HCT116 (cell line): ENCODE results near the gene FGF6. TPM values are rescaled to one million over a fixed set of nuclear protein-coding genes. Genes with fewer than 3 reads are reported as not detected.

Experiments
- ATAC-seq: fragments of 200-7000 bp; cut with Tn5 transposase; 2 replicates; pipeline ENCODE4 v1.9.1; 2020; ENCODE audit warnings: mild to moderate bottlenecking, moderate library complexity
- BruUV-seq: library from RNA; stranded (reverse); fragments of 400-500 nt; replicated peaks from 2 replicates; lab custom pipeline; 2021; lab: Mats Ljungman, UMichigan
- CTCF ChIA-PET: fragments of 300-600 bp; sonication (Branson Sonifier 250); formaldehyde crosslinking; loops from one replicate; lab custom pipeline; 2021; ENCODE audit warnings: antibody characterized with exemption; lab: Charles Lee
- POLR2A ChIA-PET: fragments of 300-600, 350-600 bp; sonication (Branson Sonifier 250); formaldehyde crosslinking; loops from one replicate; lab custom pipeline; 2021; ENCODE audit warnings: antibody characterized with exemption; lab: Charles Lee
- RAD21 ChIA-PET, 2 experiments: fragments of 300-600 bp; sonication (Branson Sonifier 250); formaldehyde crosslinking; loops; one replicate each; lab custom pipeline; 2023; ENCODE audit warnings: low total read pairs in 2 of 2; ENCODE audit not compliant: uncharacterized antibody in 2 of 2, unreplicated experiment in 2 of 2, low non-redundant PET in 1 of 2; lab: Charles Lee
- DNase-seq: peaks from one replicate; pipeline ENCODE4 v3.0.0-alpha.2; 2010; ENCODE audit warnings: low read depth, low spot score
- H2AFZ ChIP-seq: fragments of 200-600 bp; shearing (Covaris generic), sonication (generic); 2 replicates; pipeline ENCODE4 v1.6.1; 2017; ENCODE audit warnings: low read depth, mixed run types, mixed read lengths, antibody characterized with exemption, low read length; ENCODE audit not compliant: poor library complexity, severe bottlenecking
- H3K27ac ChIP-seq: 2 replicates; pipeline ENCODE4 v1.5.1; 2012; ENCODE audit warnings: low read depth, low read length
- H3K27me3 ChIP-seq: fragments of 200-600 bp; sonication (generic); 2 replicates; pipeline ENCODE4 v1.6.1; 2016; ENCODE audit warnings: mixed run types, low read length, mixed read lengths; ENCODE audit not compliant: insufficient read depth
- H3K36me3 ChIP-seq, 2 experiments: fragments of 200-500 bp in 1 of 2; fragments of 200-600 bp in 1 of 2; sonication (Bioruptor generic) in 1 of 2; sonication (generic) in 1 of 2; 2 replicates each; pipeline versions ENCODE4 v1.5.1 to v1.6.1; 2014 to 2016; ENCODE audit warnings: low read length in 2 of 2, inconsistent platforms in 1 of 2, mixed read lengths in 1 of 2, mixed run types in 1 of 2; ENCODE audit not compliant: insufficient read depth in 2 of 2, control insufficient read depth in 1 of 2
- H3K4me1 ChIP-seq, 2 experiments: fragments of 200-600 bp in 1 of 2; sonication (generic) in 1 of 2; 2 replicates each; pipeline versions ENCODE4 v1.5.1 to v1.6.1; 2012 to 2017; ENCODE audit warnings: low read length in 2 of 2, inconsistent platforms in 1 of 2, mild to moderate bottlenecking in 1 of 2, mixed read lengths in 1 of 2, mixed run types in 1 of 2, moderate library complexity in 1 of 2; ENCODE audit not compliant: insufficient read depth in 2 of 2, control insufficient read depth in 1 of 2
- H3K4me2 ChIP-seq: fragments of 200-600 bp; sonication (generic); 2 replicates; pipeline ENCODE4 v1.6.1; 2017; ENCODE audit warnings: mixed run types, low read length, mixed read lengths
- H3K4me3 ChIP-seq, 2 experiments: fragments of 200-600 bp in 1 of 2; sonication (generic) in 1 of 2; replicated peaks in 1 of 2; 2 replicates each; pipeline ENCODE4 v1.5.1; 2011 to 2016; ENCODE audit warnings: low read length in 2 of 2, control low read depth in 1 of 2, low read depth in 1 of 2, mild to moderate bottlenecking in 1 of 2, mixed read lengths in 1 of 2, mixed run types in 1 of 2
- H3K79me2 ChIP-seq: fragments of 200-600 bp; sonication (generic); 2 replicates; pipeline ENCODE4 v1.6.1; 2017; ENCODE audit warnings: mild to moderate bottlenecking, mixed run types, low read length, moderate library complexity, mixed read lengths; ENCODE audit not compliant: insufficient read depth
- H3K9ac ChIP-seq: fragments of 200-600 bp; sonication (generic); 2 replicates; pipeline ENCODE4 v1.6.1; 2016; ENCODE audit warnings: low read length, mixed read lengths
- H3K9me2 ChIP-seq: fragments of 200-600 bp; sonication (generic), shearing (Covaris generic); 2 replicates; pipeline ENCODE4 v1.6.1; 2017; ENCODE audit warnings: mixed run types, mild to moderate bottlenecking, moderate library complexity; ENCODE audit not compliant: insufficient read depth
- H3K9me3 ChIP-seq, 2 experiments: fragments of 200-500 bp in 1 of 2; fragments of 200-600 bp in 1 of 2; sonication (Bioruptor generic) in 1 of 2; sonication (generic) in 1 of 2; 2 replicates each; pipeline ENCODE4 v1.6.1; 2014 to 2017; ENCODE audit warnings: low read length in 2 of 2, mixed read lengths in 2 of 2, inconsistent platforms in 1 of 2, low read depth in 1 of 2, mild to moderate bottlenecking in 1 of 2, mixed run types in 1 of 2, moderate library complexity in 1 of 2; ENCODE audit not compliant: control insufficient read depth in 1 of 2, insufficient read depth in 1 of 2
- H4K20me1 ChIP-seq: fragments of 200-600 bp; sonication (generic), shearing (Covaris generic); 2 replicates; pipeline ENCODE4 v1.6.1; 2017; ENCODE audit warnings: mixed run types, mild to moderate bottlenecking, moderate library complexity; ENCODE audit not compliant: insufficient read depth
- CEBPB ChIP-seq: IDR thresholded peaks from 2 replicates; pipeline ENCODE4 v1.6.1; 2012; ENCODE audit warnings: low read depth
- EZH2 ChIP-seq: fragments of 200-600 bp; sonication (generic); IDR thresholded peaks from 2 replicates; pipeline ENCODE4 v1.6.1; 2017; ENCODE audit warnings: antibody characterized with exemption, mixed run types
- EZH2phosphoT487 ChIP-seq: fragments of 200-600 bp; IDR thresholded peaks from 2 replicates; pipeline ENCODE4 v1.6.1; 2018; ENCODE audit warnings: antibody characterized with exemption, borderline replicate concordance
- FOSL1 ChIP-seq: IDR thresholded peaks from 2 replicates; pipeline ENCODE4 v1.6.1; 2012; ENCODE audit warnings: low read depth
- JUND ChIP-seq: IDR thresholded peaks from 2 replicates; pipeline ENCODE4 v1.6.1; 2012
- SIN3A ChIP-seq: IDR thresholded peaks from 2 replicates; pipeline ENCODE4 v1.6.1; 2012; ENCODE audit warnings: low read depth
- SP1 ChIP-seq: IDR thresholded peaks from 2 replicates; pipeline ENCODE4 v1.6.1; 2012; ENCODE audit warnings: low read depth
- TCF7L2 ChIP-seq: IDR thresholded peaks from 2 replicates; pipeline ENCODE4 v1.7.0; 2011; ENCODE audit warnings: borderline replicate concordance, inconsistent platforms; ENCODE audit not compliant: insufficient read depth, insufficient read length; ENCODE audit errors: extremely low read depth
- YY1 ChIP-seq: IDR thresholded peaks from 2 replicates; pipeline ENCODE4 v1.6.1; 2011; ENCODE audit warnings: low read length, low read depth, moderate library complexity, mild to moderate bottlenecking; ENCODE audit not compliant: insufficient replicate concordance; ENCODE audit errors: extremely low read depth
- ZFX ChIP-seq: fragments of 450-650 bp; IDR thresholded peaks from 2 replicates; pipeline ENCODE4 v1.6.1; 2017
- intact Hi-C: fragments of 100-400 bp; cut with micrococcal nuclease; formaldehyde crosslinking; loops from 2 replicates; pipeline ENCODE4 v1.10.0; 2022
- total RNA-seq: library from RNA; stranded (reverse); gene quantifications from one replicate; pipeline ENCODE4 v1.2.1, GENCODE V29; 2021; ENCODE audit not compliant: unreplicated experiment
- TF ChIP-seq, protein P1 (sequence below): IDR thresholded peaks from 2 replicates; pipeline ENCODE4 v1.6.1; 2012
- TF ChIP-seq, protein P2 (sequence below): IDR thresholded peaks from 2 replicates; pipeline ENCODE4 v1.6.1; 2012

FGF6 gene
- total RNA-seq, 1 experiment from 2014 or later = not detected

DNA sequence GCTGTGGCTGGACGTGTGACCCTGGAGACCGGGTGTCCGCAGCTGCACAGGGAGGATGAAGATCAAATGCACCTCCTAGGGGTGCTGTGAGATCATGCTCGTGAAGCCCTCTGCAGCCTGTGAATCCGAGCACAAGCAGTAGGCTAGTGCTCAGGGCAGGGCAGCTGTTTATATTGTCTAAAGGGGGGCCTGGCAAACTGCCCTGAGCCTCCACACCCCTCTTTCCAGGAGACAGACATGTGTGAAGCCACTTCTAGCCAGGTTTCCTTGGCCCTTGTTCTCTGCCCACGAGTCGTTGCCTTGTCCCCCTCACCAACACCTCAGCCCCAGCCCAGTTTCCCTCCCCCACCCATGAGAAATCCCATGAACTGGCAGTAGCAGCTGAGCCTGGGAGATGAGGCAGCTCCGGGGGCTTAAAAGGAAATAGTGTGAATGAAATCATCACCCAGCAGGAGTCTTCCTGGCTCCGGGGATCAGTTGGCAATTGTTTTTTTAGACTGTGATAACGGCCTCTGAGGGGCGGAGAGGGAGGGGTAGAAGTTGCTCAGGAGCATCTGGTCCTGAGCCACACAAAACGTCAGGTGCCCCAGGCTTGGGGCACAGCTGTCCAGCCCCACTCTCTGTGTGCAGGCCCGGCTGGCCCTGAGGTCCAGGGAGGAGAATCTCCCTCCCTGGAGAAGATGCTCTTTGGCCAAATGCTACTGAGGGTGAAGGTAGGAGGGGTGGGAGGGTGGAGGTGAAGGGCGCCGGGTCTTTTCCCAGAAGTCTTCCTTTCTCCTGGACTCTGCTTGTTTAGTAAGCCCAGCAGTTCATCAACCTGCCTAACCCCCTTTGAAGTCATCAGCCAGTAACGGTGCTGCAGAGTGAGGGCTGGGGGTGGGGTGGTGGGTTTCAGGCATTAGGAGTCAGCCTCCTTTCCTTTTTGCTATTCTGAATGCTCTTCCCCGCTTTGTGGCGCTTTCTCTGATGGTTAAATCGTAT is 4.0 kb downstream of the FGF6 start:
- H3K36me3 ChIP-seq = no peaks in the 10 kb centered on the region
- no peak overlapping the region for H3K27ac ChIP-seq
- peaks cover 25% of the 10 kb centered on the region for H3K27me3 ChIP-seq
- POLR2A ChIA-PET = no interaction called here
- TF ChIP-seq SP1 (no peak), YY1 (no peak), EZH2 (no peak), TCF7L2 (no peak), JUND (no peak), CEBPB (no peak), ZFX (no peak), EZH2phosphoT487 (no peak), FOSL1 (no peak), SIN3A (no peak)
- TF ChIP-seq, protein P1, sequence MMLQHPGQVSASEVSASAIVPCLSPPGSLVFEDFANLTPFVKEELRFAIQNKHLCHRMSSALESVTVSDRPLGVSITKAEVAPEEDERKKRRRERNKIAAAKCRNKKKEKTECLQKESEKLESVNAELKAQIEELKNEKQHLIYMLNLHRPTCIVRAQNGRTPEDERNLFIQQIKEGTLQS = no peak
- TF ChIP-seq, protein P2, sequence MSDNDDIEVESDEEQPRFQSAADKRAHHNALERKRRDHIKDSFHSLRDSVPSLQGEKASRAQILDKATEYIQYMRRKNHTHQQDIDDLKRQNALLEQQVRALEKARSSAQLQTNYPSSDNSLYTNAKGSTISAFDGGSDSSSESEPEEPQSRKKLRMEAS = no peak
- no peak overlapping the region for H3K9ac ChIP-seq
- DNase-seq = no peak
- no peak overlapping the region for H3K4me3 ChIP-seq
- intact Hi-C loops = no loop called here
- CTCF ChIA-PET = no interaction called here
- H3K9me3 ChIP-seq = no peaks in the 10 kb centered on the region
- RAD21 ChIA-PET = no interaction called here
- H4K20me1 ChIP-seq = no peaks in the 10 kb centered on the region
- H3K9me2 ChIP-seq = no peaks in the 10 kb centered on the region
- no peaks in the 10 kb centered on the region for H3K79me2 ChIP-seq
- no peak overlapping the region for H2AFZ ChIP-seq
- no peak for ATAC-seq
- H3K4me1 ChIP-seq = peaks cover 0 to 4% of the 10 kb centered on the region in 2 experiments; a peak in 1 of 4 replicates
- no peak overlapping the region for H3K4me2 ChIP-seq
- no TSS peak for BruUV-seq
